ENCODE data around the gene TBC1D22A. TPM values are rescaled to one million over a fixed set of nuclear protein-coding genes. Genes with fewer than 3 reads are reported as not detected.

Gene TBC1D22A
- total RNA-seq, 4 donors from 2014 or later: 18.8 to 25.2 (median 23.1) TPM

DNA sequence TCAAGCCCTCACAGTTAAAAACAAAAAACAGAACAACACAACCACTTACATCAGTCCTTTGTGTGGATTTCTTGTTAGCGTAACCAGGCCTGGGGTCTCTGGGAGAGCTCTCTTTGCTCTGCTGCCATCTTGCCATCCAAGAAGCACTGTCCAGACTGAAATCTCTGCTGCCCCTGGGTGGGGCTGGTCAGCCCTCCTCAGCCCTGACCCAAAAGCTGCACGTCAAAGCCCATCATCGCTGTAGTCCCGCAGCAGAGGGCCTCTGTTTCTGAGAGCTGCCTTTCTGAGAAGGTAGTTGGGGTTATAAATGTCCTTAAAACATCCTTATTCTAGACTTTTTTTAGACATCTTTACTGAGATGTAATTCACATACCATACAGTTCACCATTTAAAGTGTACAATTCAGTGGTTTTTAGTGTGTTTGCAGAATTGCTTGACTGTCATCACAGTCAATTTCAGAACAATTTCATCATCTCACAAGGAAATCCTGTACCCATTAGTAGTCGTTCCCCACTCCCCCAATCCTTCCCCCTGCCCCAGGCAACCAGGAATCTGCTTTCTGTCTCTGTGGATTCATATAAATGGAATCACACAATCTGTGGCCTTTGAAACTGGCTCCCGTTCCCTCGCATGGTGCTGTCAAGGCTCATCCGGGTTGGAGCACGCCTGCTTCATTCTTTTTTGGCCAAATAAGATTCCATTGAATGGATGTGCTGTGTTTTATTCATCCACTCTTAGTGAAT lies 94.9 kb downstream of the TBC1D22A start:
- Histone ChIP-seq H3K36me3 (no peaks in the 10 kb centered on the region), H3K4me3 (no peak overlapping the region), H3K9me3 (no peaks in the 10 kb centered on the region), H3K4me1 (peaks cover 7 to 14% of the 10 kb centered on the region in 2 donors), H3K27me3 (no peaks in the 10 kb centered on the region), H3K27ac (no peak overlapping the region)
- TF ChIP-seq, protein P1, sequence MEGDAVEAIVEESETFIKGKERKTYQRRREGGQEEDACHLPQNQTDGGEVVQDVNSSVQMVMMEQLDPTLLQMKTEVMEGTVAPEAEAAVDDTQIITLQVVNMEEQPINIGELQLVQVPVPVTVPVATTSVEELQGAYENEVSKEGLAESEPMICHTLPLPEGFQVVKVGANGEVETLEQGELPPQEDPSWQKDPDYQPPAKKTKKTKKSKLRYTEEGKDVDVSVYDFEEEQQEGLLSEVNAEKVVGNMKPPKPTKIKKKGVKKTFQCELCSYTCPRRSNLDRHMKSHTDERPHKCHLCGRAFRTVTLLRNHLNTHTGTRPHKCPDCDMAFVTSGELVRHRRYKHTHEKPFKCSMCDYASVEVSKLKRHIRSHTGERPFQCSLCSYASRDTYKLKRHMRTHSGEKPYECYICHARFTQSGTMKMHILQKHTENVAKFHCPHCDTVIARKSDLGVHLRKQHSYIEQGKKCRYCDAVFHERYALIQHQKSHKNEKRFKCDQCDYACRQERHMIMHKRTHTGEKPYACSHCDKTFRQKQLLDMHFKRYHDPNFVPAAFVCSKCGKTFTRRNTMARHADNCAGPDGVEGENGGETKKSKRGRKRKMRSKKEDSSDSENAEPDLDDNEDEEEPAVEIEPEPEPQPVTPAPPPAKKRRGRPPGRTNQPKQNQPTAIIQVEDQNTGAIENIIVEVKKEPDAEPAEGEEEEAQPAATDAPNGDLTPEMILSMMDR (IDR thresholded peaks at IDR 0.05 in 4 of 5, conservative IDR thresholded peaks at IDR 0.05 in 1 of 5): no peak
- TF ChIP-seq POLR2A (IDR thresholded peaks at IDR 0.05): no peak
- no peak for ATAC-seq
- in situ Hi-C loops (cut with MboI; ENCODE audit: low sequenced_read_pairs in 4 of 4): no loop called here
- no peak for DNase-seq
- intact Hi-C loops (cut with DNase I; ENCODE audit: low total_unique reads): no loop called here

DNA sequence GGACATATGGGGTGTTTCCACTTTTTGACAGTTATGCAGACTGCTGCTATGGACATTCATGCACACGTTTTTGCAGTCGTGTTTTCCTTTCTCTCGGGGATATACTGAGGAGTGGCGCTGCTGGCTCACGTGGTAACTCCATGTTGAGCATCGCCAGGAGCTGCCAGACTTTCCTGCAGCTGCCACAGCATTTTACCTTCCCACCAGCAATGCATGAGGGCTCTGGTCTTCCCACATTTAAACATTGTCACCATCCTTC lies 95.4 kb downstream of the TBC1D22A start:
- ATAC-seq (peak; percentile 27 to 46), DNase-seq (no peak)
- Histone ChIP-seq H3K4me3 (no peak overlapping the region), H3K27me3 (no peaks in the 10 kb centered on the region), H3K4me1 (peaks cover 7 to 14% of the 10 kb centered on the region in 2 donors), H3K36me3 (no peaks in the 10 kb centered on the region), H3K9me3 (no peaks in the 10 kb centered on the region), H3K27ac (no peak overlapping the region)
- in situ Hi-C loops (cut with MboI; ENCODE audit: low sequenced_read_pairs in 4 of 4): no loop called here
- no peak for TF ChIP-seq POLR2A (IDR thresholded peaks at IDR 0.05)
- TF ChIP-seq, protein P1 (IDR thresholded peaks at IDR 0.05 in 4 of 5, conservative IDR thresholded peaks at IDR 0.05 in 1 of 5): no peak
- intact Hi-C loops (cut with DNase I; ENCODE audit: low total_unique reads): no loop called here

DNA sequence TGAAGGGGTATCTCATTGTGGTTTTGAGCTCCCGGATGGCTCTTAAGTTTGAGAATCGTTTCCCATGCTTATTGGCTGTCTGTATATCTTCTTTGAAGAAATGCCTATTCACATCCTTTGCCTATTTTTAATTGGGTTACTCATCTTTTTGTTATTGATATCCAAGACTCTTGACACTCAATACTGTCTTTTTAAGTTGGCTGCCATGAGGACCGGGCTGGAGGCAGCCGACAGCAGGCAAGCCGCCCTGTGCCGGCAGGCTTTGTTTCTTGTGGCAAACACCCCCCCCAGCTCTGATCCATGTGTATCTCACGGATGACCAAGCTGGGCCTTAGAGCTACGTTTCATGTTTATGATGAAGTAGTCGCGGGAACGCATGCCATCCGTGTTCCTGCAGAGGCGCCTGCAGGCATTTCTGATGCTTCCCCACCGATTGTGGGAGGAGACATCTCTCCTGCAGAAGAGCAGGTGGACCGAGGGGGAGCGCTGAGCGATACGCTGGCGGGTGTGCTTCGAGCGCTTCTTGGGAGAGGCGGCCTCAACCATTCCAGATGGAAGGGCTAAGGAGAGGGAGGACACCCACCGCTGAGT lies 95.8 kb downstream of the TBC1D22A start:
- no peak overlapping the region for H3K4me3 ChIP-seq
- no peaks in the 10 kb centered on the region for H3K27me3 ChIP-seq
- in situ Hi-C loops (cut with MboI; ENCODE audit: low sequenced_read_pairs in 4 of 4): no loop called here
- no peak for TF ChIP-seq POLR2A (IDR thresholded peaks at IDR 0.05)
- TF ChIP-seq, protein P1 (IDR thresholded peaks at IDR 0.05 in 4 of 5, conservative IDR thresholded peaks at IDR 0.05 in 1 of 5): no peak
- no peaks in the 10 kb centered on the region for H3K9me3 ChIP-seq
- intact Hi-C loops (cut with DNase I; ENCODE audit: low total_unique reads): no loop called here
- DNase-seq (no peak), ATAC-seq (peak; percentile 79 to 85)
- H3K36me3 ChIP-seq: no peaks in the 10 kb centered on the region
- H3K27ac ChIP-seq: no peak overlapping the region
- peaks cover 7 to 14% of the 10 kb centered on the region in 2 donors for H3K4me1 ChIP-seq

DNA sequence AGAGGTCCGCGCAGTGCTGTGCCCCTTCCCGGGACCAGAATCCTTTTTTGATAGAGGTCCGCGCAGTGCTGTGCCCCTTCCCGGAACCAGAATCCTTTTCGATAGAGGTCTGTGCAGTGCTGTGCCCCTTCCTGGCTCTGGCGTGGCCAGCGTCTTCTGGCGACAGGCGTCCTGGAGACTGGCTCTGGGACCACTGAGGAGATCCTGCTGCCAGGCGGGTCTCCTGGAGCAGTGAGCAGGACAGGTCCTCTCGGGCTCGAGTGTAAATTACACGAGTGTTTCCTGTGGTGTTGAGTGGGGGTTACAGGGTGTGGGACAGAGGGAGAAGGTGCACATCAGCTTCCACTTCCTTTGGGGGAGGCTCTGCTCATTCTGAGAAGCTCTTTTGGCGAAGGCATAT lies 98.1 kb downstream of the TBC1D22A start:
- H3K4me1 ChIP-seq: peaks cover 7 to 10% of the 10 kb centered on the region in 2 donors
- no peak overlapping the region for H3K27ac ChIP-seq
- in situ Hi-C loops (cut with MboI; ENCODE audit: low sequenced_read_pairs in 4 of 4): no loop called here
- no peak overlapping the region for H3K4me3 ChIP-seq
- H3K9me3 ChIP-seq: no peaks in the 10 kb centered on the region
- H3K27me3 ChIP-seq: no peaks in the 10 kb centered on the region
- ATAC-seq (no peak), DNase-seq (no peak)
- intact Hi-C loops (cut with DNase I; ENCODE audit: low total_unique reads): no loop called here
- TF ChIP-seq POLR2A (IDR thresholded peaks at IDR 0.05): no peak
- TF ChIP-seq, protein P1 (IDR thresholded peaks at IDR 0.05 in 4 of 5, conservative IDR thresholded peaks at IDR 0.05 in 1 of 5): no peak
- H3K36me3 ChIP-seq: no peaks in the 10 kb centered on the region

Data from gastrocnemius medialis (tissue), 4 donors.